PC-9 (cell line): ENCODE measurements around the gene PRRC2A. TPM values are rescaled to one million over a fixed set of nuclear protein-coding genes. Genes with fewer than 3 reads are reported as not detected.

Experiments
- BruUV-seq: library from RNA; stranded (reverse); fragments of 400-500 nt; replicated peaks from 2 replicates; lab custom pipeline; 2021; lab: Mats Ljungman, UMichigan
- CTCF ChIA-PET: fragments of 300-600 bp; sonication (Branson Sonifier 250); formaldehyde crosslinking; loops from one replicate; lab custom pipeline; 2022; ENCODE audit warnings: antibody characterized with exemption; lab: Charles Lee
- POLR2A ChIA-PET: fragments of 300-600 bp; sonication (Branson Sonifier 250); formaldehyde crosslinking; loops from one replicate; lab custom pipeline; 2022; ENCODE audit warnings: antibody characterized with exemption; ENCODE audit not compliant: unreplicated experiment; lab: Charles Lee
- DNase-seq, 2 experiments: peaks; one replicate each; pipeline versions ENCODE4 v3.0.0 to v3.0.0-alpha.2; 2015 to 2022; ENCODE audit warnings: mixed read lengths in 1 of 2
- H2AFZ ChIP-seq: fragments of 200-600 bp; sonication (generic); 2 replicates; pipeline ENCODE4 v1.8.1; 2017; ENCODE audit warnings: antibody characterized with exemption
- H3F3A ChIP-seq: fragments of 200-600 bp; sonication (generic); 2 replicates; pipeline ENCODE4 v1.8.1; 2017; ENCODE audit warnings: antibody characterized with exemption, mild to moderate bottlenecking, low read depth; ENCODE audit not compliant: insufficient read depth
- H3K27ac ChIP-seq: fragments of 200-600 bp; sonication (generic); 2 replicates; pipeline ENCODE4 v1.6.1; 2016; ENCODE audit warnings: mixed run types
- H3K27me3 ChIP-seq: fragments of 200-600 bp; sonication (generic); 2 replicates; pipeline ENCODE4 v1.6.1; 2016; ENCODE audit warnings: low read depth, mixed run types; ENCODE audit not compliant: insufficient read depth
- H3K36me3 ChIP-seq: fragments of 200-600 bp; sonication (generic); 2 replicates; pipeline ENCODE4 v1.6.1; 2016; ENCODE audit warnings: low read depth, mixed run types
- H3K4me1 ChIP-seq: fragments of 200-600 bp; sonication (generic); replicated peaks from 2 replicates; pipeline ENCODE4 v1.6.1; 2016; ENCODE audit warnings: mixed run types; ENCODE audit not compliant: insufficient read depth
- H3K4me2 ChIP-seq: fragments of 200-600 bp; sonication (generic); 2 replicates; pipeline ENCODE4 v1.6.1; 2017; ENCODE audit warnings: mixed run types
- H3K4me3 ChIP-seq: fragments of 200-600 bp; sonication (generic); 2 replicates; pipeline ENCODE4 v1.6.1; 2016; ENCODE audit warnings: mixed run types
- H3K79me2 ChIP-seq: fragments of 200-600 bp; sonication (generic); 2 replicates; pipeline ENCODE4 v1.6.1; 2017; ENCODE audit warnings: low read depth, mixed run types
- H3K9me2 ChIP-seq: fragments of 200-600 bp; sonication (generic); 2 replicates; pipeline ENCODE4 v1.8.1; 2017; ENCODE audit warnings: mild to moderate bottlenecking; ENCODE audit not compliant: insufficient read depth
- H3K9me3 ChIP-seq: fragments of 200-600 bp; sonication (generic); 2 replicates; pipeline ENCODE4 v1.8.1; 2016; ENCODE audit warnings: low read depth; ENCODE audit not compliant: insufficient read depth
- H4K20me1 ChIP-seq: fragments of 200-600 bp; sonication (generic); 2 replicates; pipeline ENCODE4 v1.8.1; 2017; ENCODE audit not compliant: insufficient read depth
- EZH2 ChIP-seq: fragments of 200-600 bp; sonication (generic); IDR thresholded peaks from 2 replicates; pipeline ENCODE4 v1.8.0; 2017; ENCODE audit warnings: antibody characterized with exemption, low read depth
- intact Hi-C: fragments of 100-400 bp; cut with micrococcal nuclease; formaldehyde crosslinking; loops from one replicate; pipeline ENCODE4 v1.10.0; 2022; ENCODE audit not compliant: unreplicated experiment
- total RNA-seq: library from RNA; stranded (reverse); gene quantifications from 2 replicates; pipeline ENCODE4 v1.2.3, GENCODE V29; 2021
- TF ChIP-seq, protein P1 (sequence below): fragments of 200-600 bp; sonication (generic); conservative IDR thresholded peaks from 2 replicates; pipeline ENCODE4 v1.6.1; 2017; ENCODE audit warnings: mixed run types, antibody characterized with exemption, mild to moderate bottlenecking, moderate library complexity

Gene PRRC2A
- total RNA-seq, 1 experiment from 2014 or later: 192 TPM

- POLR2A ChIA-PET: interaction anchor here (0.6 kb wide), 1 partner anchor 253 kb away, joined by 4 read pairs; no protein-coding TSS in a partner anchor
- intact Hi-C loops: no loop called here
Measured at GRCh38 chr6:31645325-31645724, 24.8 kb downstream of the PRRC2A start.

GRCh38 chr6:31651602-31652191 is 31.2 kb downstream of the PRRC2A start:
- CTCF ChIA-PET: no interaction called here
- POLR2A ChIA-PET: interaction anchor here (0.5 to 0.7 kb wide), 7 partner anchors 9 to 220 kb away, joined by 3 to 8 read pairs (median 4); partner anchors contain the start of genes C6orf47 and GPANK1
- H3K27me3 ChIP-seq: no peaks in the 10 kb centered on the region
- H3K9me2 ChIP-seq: no peaks in the 10 kb centered on the region
- H3K9me3 ChIP-seq: no peaks in the 10 kb centered on the region
- H3F3A ChIP-seq: peaks cover 14% of the 10 kb centered on the region
- H3K4me2 ChIP-seq: peak overlapping the region; percentile 81
- no TSS peak for BruUV-seq
- no peak for TF ChIP-seq EZH2
- TF ChIP-seq, protein P1, sequence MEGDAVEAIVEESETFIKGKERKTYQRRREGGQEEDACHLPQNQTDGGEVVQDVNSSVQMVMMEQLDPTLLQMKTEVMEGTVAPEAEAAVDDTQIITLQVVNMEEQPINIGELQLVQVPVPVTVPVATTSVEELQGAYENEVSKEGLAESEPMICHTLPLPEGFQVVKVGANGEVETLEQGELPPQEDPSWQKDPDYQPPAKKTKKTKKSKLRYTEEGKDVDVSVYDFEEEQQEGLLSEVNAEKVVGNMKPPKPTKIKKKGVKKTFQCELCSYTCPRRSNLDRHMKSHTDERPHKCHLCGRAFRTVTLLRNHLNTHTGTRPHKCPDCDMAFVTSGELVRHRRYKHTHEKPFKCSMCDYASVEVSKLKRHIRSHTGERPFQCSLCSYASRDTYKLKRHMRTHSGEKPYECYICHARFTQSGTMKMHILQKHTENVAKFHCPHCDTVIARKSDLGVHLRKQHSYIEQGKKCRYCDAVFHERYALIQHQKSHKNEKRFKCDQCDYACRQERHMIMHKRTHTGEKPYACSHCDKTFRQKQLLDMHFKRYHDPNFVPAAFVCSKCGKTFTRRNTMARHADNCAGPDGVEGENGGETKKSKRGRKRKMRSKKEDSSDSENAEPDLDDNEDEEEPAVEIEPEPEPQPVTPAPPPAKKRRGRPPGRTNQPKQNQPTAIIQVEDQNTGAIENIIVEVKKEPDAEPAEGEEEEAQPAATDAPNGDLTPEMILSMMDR: no peak
- peak overlapping the region; percentile 79 for H3K4me3 ChIP-seq
- peak in 1 of 2 experiments; percentile 71 for DNase-seq
- peak overlapping the region; percentile 92 for H3K27ac ChIP-seq
- peaks cover 14% of the 10 kb centered on the region for H3K4me1 ChIP-seq
- peaks cover 20% of the 10 kb centered on the region for H4K20me1 ChIP-seq
- intact Hi-C loops: loop anchor here (1.0 to 2.0 kb wide), 3 partner anchors 9 to 51 kb away; partner anchors contain the start of genes ABHD16A, C6orf47 and PRRC2A
- peaks cover 6% of the 10 kb centered on the region; the same call in 1 of the 2 replicates for H3K36me3 ChIP-seq
- peak overlapping the region; percentile 83 for H2AFZ ChIP-seq
- peaks cover 34% of the 10 kb centered on the region for H3K79me2 ChIP-seq

More at GRCh38 chr6:31645325-31645724, 24.8 kb downstream of the PRRC2A start:
- Histone ChIP-seq H3K27me3 (no peaks in the 10 kb centered on the region), H3F3A (peaks cover 7% of the 10 kb centered on the region; the same call in 1 of the 2 replicates), H3K9me3 (no peaks in the 10 kb centered on the region), H4K20me1 (peaks cover 5% of the 10 kb centered on the region), H3K36me3 (peaks cover 24% of the 10 kb centered on the region), H3K79me2 (peaks cover 18% of the 10 kb centered on the region), H3K4me1 (no peaks in the 10 kb centered on the region), H3K27ac (no peak overlapping the region), H2AFZ (no peak overlapping the region), H3K4me2 (no peak overlapping the region), H3K4me3 (no peak overlapping the region), H3K9me2 (no peaks in the 10 kb centered on the region)
- CTCF ChIA-PET: no interaction called here
- no TSS peak for BruUV-seq
- no peak for DNase-seq
- TF ChIP-seq, protein P1: no peak
- no peak for TF ChIP-seq EZH2

- H2AFZ ChIP-seq: peak overlapping the region; percentile 83
- CTCF ChIA-PET: interaction anchor here (0.6 to 0.7 kb wide), 2 partner anchors 19 to 227 kb away, joined by 3 to 17 read pairs; no protein-coding TSS in a partner anchor
Measured at GRCh38 chr6:31652925-31653724, 32.6 kb downstream of the PRRC2A start.

More at GRCh38 chr6:31652925-31653724, 32.6 kb downstream of the PRRC2A start:
- H3K79me2 ChIP-seq: peaks cover 44% of the 10 kb centered on the region
- no peaks in the 10 kb centered on the region for H3K9me2 ChIP-seq
- H3K9me3 ChIP-seq: no peaks in the 10 kb centered on the region
- POLR2A ChIA-PET: interaction anchor here (0.5 to 0.7 kb wide), 5 partner anchors 7 to 1208 kb away, joined by 4 to 26 read pairs (median 6); partner anchors contain the start of genes C6orf47, LSM2 and NFKBIL1
- peaks cover 20% of the 10 kb centered on the region for H4K20me1 ChIP-seq
- peak overlapping the region; percentile 81 for H3K4me2 ChIP-seq
- H3F3A ChIP-seq: peaks cover 14% of the 10 kb centered on the region
- H3K4me3 ChIP-seq: peak overlapping the region; percentile 79
- peak overlapping the region; percentile 92 for H3K27ac ChIP-seq
- TF ChIP-seq, protein P1: no peak; the same call in 1 of the 2 replicates
- TF ChIP-seq EZH2: no peak
- H3K27me3 ChIP-seq: no peaks in the 10 kb centered on the region
- DNase-seq: peak in 1 of 2 experiments; percentile 86
- intact Hi-C loops: loop anchor here (1.0 to 2.0 kb wide), 3 partner anchors 7 to 50 kb away; partner anchors contain the start of genes ABHD16A, C6orf47 and PRRC2A
- peaks cover 14% of the 10 kb centered on the region for H3K4me1 ChIP-seq
- peaks cover 8% of the 10 kb centered on the region; the same call in 1 of the 2 replicates for H3K36me3 ChIP-seq
- BruUV-seq: TSS peak; percentile 87
